GM18868 (cell line): ENCODE measurements around the gene SCML2.
"Not testable (repeated sequence)": the region's sequence is repeated elsewhere in the genome, so short reads cannot be mapped to it uniquely, and the experiment has no call there.

Source experiments
- ATAC-seq: cut with Tn5 transposase; IDR thresholded peaks from one replicate; pipeline ENCODE4 v1.9.1; 2021; ENCODE audit warnings: mild to moderate bottlenecking, moderate library complexity; ENCODE audit not compliant: unreplicated experiment

Gene SCML2

DNA sequence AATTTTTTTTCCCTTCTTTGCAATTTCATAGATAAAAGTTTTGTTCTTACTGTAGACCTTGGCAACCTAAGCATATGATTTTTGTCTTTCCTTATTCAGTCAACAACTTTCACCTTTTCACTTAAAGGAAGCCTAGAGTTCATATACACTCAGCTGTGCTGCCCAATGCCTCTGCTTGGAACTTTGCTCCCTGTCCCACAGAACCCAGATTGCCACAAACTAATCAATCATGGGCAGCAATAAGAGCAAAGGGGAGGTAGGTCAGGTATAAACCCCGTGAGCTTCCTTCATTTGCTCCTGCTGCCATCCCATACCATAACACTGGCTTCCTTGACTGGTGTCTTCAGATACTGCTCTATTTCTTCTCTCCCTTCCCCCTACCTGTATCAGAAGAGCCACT, 82.8 kb downstream of the SCML2 start:
- no peak for ATAC-seq

DNA sequence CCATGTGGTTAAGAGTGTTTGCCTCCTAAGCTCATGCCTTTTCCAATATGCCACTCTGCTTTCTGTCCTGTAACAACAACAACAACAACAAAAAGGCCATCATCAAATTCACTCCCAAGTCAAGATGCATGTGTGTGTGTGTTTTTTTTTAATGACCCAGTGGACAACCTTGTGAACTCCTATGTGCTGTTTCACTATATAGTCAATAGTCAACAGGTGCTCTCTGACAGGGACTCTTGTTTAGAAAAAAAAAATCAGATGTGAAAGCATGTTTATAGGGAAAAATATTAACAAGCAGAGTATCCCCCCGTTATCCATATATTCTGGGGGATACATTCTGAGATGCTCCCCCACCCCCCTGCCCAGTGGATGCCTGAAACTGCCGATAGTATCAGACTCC, 83.2 kb downstream of the SCML2 start:
- no peak for ATAC-seq

DNA sequence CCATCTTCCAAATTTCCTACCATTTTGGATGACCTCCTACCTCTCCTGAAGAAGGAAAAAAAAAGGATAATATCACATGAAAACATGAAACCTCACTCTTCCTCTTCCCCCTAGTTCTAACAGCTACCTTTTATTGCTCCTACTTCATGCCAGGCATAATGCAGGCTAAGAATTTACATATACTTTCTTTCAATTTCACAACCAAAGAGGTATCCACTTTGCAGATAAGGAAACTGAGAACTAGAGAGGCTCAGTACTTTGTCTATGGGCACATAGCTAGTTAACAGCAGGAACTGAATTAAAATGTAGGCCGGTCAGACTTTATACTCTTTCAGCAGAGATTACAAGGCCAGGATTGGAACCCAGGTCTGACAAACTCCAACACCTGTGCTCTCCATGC, 99.4 kb downstream of the SCML2 start:
- ATAC-seq: no peak

DNA sequence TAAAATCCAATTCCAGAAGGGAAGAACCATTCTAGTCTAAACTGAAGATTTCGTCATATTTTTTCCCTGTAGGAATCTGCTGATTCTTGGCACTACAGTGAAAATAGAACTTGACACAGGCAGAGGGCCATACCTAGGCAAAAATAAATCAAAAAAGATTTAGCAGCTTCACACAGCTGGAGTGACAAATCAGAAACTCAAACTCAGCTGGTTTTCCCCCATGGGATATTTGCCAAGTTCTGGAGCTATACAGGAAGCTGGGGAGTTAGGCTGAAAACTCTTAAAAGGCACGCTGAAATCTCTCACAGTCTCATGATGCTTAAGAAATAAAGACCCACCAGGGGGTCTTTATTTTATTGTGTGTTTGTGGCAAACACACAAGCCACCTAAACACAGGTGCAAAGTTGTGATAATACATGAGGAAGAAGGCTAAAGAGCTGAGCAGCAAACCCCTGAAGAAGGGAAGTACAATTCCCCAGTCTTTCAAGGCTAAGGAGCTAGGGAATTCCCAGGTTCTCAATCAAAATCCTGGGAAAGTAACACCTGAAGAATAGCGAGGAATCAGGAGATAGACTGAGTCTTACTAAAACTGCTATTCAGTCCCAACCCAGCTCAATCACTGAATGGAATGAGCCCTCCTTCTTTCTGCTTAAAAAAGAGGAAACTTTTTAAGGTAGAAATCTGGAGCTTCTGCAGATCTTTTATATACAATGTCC, 101.7 kb downstream of the SCML2 start:
- no peak for ATAC-seq

DNA sequence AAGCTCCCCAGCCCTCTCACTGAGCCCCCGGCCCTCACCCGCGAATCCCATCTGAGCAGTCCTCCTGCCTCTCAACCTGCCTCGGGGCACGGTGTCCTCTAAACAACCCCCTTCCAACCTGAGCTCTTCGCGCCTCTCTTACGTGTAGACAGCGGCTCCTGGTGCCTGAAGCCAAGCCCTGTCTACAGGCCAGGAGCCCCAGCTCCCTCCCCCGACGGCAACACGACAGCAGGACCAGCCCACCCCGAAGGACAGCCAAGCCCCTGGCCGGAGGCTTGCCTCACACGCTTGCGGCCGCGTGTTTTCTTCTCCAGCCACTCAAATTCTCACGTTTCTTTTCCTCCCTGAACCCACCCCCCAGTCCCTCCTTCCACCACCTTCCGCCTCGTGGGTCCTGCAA, 124.8 kb downstream of the SCML2 start:
- not testable (repeated sequence) for ATAC-seq

DNA sequence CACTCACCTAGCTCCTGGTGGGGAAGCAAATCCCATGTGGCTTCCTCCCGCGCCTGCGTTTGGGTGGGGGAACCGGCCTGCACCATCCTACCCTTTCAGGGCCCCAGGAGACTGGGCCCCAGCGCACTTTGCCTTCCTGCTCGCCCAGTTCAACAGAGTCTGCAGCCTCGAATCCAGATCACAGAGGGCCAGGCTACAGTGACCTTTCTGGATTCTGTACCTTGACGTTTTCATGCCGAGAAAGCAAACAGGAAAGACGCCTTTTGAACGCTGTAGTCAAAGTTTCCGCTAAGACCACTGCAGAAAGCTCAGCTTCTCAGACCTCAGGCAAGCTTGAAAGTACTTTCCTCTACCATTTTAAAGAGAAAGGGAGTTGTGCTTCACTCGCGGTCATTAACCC, 126.4 kb downstream of the SCML2 start:
- no peak for ATAC-seq

DNA sequence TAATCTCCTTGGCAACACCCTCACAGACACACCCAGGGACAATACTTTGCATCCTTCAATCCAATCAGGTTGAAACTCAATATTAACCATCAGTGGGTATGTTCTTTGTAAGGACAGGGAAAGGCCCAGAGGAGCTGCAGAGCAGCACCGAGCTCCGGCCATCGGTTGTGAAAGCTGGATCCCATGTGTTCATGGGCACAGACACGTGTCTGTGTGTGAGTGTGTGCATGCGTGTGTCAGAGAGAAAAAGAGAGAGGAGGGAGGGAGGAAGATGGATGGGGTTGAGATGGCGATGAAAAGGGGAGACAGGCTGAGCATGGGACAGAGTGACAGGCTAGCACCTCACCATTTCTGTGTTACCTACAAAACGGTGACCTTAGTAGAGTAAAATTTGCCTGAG, 127.0 kb downstream of the SCML2 start:
- ATAC-seq: no peak

DNA sequence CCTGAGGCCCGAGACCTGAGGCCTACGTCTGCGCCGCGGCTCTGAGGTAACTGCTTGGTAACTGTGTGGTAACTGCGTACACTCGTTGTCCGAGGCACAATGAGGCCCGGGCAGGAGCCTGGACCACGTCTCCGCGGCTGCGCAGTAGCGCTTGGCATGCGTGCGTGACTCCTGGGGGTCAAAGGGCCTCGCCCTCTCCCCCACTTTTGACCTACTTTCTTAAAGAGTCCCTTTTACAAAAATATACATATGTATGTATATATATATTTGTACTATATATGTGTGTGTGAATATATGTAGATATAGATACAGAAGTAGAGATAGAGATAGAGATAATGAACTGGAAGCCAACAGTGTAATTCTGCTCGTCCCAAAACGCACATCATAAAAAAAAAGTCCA, 133.7 kb downstream of the SCML2 start, which contains the start of gene BEND2:
BEND2 (minus strand) TSS at position 101 of the 400 bp plus-strand sequence. CDS start 136 bp downstream, outside the sequence.
- no peak for ATAC-seq

DNA sequence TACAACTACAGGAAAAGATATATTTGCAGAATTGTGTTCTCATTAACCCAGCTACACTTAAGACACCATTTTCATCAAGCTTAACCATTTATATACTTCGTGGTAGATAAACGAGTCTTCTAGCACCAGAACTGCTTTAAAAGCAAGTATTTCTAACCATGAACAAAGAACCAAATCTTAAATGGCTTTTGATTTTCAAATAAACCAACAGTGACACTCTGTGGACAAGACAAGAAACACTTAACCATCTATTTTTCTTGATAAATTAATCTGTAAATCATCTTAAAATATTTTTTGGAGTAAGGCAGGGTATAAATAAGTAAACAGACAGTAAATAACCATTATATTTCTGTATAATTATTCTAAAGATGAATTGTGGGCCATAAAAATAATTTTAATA, 144.0 kb downstream of the SCML2 start:
- no peak for ATAC-seq

DNA sequence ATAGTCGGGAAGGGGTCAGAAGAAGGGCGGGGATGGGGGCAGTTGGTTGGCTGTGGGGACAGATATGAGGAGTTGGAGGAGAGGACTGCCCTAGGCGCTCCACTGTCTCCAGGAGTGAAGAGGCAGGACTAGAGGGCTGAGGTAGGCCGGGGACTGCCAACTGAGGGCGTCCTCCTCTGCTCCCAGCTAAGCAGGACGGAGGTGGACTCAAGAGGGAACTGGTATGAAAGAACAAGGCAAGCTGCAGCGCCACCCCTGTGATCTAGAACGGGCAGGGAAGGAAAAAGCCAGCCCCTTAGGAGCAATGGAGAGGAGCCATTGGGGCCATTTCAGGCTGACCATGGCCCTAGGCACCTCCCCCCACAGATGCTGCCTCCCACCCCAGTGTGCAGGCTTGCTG, 147.8 kb downstream of the SCML2 start:
- no peak for ATAC-seq

DNA sequence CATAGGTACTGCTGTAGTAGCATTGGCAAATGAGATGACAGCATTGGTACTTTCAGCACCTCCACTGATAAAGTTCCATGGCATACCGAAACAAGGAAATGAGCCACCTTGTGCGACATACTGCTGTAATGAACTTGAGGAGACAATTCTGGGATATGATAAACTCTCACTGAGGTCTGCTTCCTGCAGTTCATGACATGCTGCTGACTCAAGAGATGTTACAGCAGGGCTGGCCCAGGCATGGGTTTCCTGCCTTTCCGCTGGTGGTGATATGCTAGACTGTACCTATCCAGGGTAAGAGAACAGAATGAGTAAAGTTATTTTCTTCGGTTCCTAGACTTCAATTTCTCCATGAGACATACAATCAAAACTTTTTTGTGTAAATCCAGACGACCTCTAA, 150.9 kb downstream of the SCML2 start:
- ATAC-seq: no peak

DNA sequence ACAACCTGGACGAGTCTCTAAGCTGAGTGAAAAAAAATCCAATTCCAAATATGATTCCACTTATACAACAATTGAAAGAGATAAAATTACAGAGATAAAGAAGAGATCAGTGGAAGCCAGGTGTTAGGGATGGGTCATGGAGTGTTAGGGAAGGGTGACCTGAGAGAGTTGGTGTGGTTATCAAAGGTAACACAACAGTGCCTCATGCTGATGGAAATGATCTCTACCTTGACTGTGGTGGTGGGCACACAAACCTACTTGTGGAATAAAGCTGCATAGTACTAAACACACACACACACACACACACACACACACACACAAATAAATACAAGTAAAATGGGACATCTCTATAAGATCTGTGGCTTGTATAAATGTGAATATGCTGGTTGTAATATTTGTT, 159.8 kb downstream of the SCML2 start:
- ATAC-seq: no peak
